ENCODE measurements around the gene CEP170.
"Not testable (repeated sequence)": the region's sequence is repeated elsewhere in the genome, so short reads cannot be mapped to it uniquely, and the experiment has no call there.

The CEP170 gene

DNA sequence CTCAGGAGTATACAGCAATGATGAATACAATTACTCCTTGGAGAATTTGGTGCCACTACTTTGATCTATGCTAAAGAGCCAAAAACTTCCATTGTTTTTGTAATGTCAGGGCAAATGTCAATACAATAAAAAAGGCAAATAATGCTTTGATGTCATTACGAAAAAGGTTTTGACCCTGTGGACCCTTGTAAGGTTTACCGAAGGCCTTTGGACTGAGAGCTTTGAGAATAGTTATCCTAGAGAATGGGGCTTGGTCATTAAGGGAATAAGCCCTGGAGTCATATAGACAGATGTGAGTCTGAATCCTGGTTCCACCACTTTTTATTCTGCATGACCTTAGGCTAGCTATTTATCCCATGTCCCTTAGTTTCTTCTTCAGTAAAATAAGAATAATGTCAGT is 27.5 kb downstream of the CEP170 start:
- Histone ChIP-seq H3K27ac (no peak overlapping the region), H3K4me1 (ENCODE audit: control insufficient read depth in 1 of 2, insufficient read depth in 1 of 2, low read depth in 1 of 2, low read length in 1 of 2) (no peaks in the 10 kb centered on the region), H3K9me3 (no peaks in the 10 kb centered on the region), H3K27me3 (no peaks in the 10 kb centered on the region), H3K36me3 (peaks cover 15% of the 10 kb centered on the region), H3K4me3 (ENCODE audit: low read depth in 1 of 2, low read length in 1 of 2) (no peak overlapping the region)
- TF ChIP-seq, protein P1, sequence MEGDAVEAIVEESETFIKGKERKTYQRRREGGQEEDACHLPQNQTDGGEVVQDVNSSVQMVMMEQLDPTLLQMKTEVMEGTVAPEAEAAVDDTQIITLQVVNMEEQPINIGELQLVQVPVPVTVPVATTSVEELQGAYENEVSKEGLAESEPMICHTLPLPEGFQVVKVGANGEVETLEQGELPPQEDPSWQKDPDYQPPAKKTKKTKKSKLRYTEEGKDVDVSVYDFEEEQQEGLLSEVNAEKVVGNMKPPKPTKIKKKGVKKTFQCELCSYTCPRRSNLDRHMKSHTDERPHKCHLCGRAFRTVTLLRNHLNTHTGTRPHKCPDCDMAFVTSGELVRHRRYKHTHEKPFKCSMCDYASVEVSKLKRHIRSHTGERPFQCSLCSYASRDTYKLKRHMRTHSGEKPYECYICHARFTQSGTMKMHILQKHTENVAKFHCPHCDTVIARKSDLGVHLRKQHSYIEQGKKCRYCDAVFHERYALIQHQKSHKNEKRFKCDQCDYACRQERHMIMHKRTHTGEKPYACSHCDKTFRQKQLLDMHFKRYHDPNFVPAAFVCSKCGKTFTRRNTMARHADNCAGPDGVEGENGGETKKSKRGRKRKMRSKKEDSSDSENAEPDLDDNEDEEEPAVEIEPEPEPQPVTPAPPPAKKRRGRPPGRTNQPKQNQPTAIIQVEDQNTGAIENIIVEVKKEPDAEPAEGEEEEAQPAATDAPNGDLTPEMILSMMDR (IDR thresholded peaks at IDR 0.05) = no peak

DNA sequence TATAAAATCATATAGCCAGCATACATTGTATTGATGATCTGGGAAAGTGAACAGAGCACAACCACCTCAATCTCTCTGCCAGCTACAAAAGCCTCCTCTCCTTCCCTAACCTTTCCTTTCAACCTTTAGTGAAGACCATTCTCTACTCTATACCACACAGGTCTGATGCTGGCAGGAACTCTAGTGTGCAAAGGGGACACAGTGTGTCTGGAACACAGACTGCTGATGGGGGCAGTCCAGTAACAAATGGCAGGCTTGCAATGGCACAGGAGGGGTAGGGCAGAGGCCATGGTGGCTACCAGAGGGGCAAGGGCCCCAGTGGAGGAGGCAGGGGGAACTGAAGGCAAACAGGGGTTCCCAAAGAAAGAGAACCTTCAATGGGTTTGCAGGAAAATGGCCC is 37.0 kb downstream of the CEP170 start:
- Histone ChIP-seq H3K27me3 (no peaks in the 10 kb centered on the region), H3K36me3 (peaks cover 40% of the 10 kb centered on the region)

DNA sequence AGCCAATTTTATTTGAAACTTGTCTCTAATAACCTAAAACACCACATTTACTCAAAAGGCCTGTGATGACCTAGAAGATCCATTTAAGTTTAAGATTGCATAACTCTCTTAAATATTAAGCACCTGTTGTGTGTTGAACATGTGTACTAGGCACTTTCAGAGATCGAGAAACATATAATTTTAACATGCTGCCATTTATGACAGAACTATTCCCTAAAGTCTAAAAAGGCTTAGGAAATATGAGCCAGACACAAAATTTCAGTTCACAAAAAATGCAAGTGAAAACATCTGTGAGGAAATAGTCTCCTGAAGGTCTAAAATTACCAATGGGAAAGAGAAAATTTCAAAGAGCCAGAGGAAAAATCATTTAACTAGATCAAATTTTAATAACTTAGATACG is 37.7 kb downstream of the CEP170 start:
- TF ChIP-seq, protein P1 (IDR thresholded peaks at IDR 0.05) = no peak
- peaks cover 34% of the 10 kb centered on the region for H3K36me3 ChIP-seq

More for the DNA sequence above, 37.0 kb downstream of the CEP170 start:
- Histone ChIP-seq H3K4me1 (ENCODE audit: control insufficient read depth in 1 of 2, insufficient read depth in 1 of 2, low read depth in 1 of 2, low read length in 1 of 2) (no peaks in the 10 kb centered on the region), H3K9me3 (no peaks in the 10 kb centered on the region), H3K4me3 (ENCODE audit: low read depth in 1 of 2, low read length in 1 of 2) (no peak overlapping the region), H3K27ac (no peak overlapping the region)
- TF ChIP-seq, protein P1 (IDR thresholded peaks at IDR 0.05) = no peak

DNA sequence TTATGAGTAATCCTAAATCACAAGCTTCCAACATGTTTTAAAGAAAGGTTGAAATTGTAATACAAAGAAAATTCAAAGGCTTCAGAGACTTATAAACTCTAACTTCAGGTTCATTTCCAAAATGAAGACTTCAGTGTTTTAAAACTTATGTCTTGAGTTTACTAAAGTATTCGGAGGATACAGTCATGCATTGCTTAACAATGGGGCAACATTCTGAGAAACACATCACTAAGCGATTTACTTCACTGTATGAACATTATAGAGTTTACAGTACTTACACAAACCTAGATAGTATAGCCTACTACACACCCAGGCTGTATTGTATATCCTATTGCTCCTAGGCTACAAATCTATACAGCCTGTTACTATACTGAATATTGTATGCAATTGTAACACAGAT is 38.3 kb downstream of the CEP170 start:
- H3K4me3 ChIP-seq (ENCODE audit: low read depth in 1 of 2, low read length in 1 of 2) = no peak overlapping the region
- no peak overlapping the region for H3K27ac ChIP-seq
- H3K9me3 ChIP-seq = no peaks in the 10 kb centered on the region
- TF ChIP-seq, protein P1 (IDR thresholded peaks at IDR 0.05) = no peak
- no peaks in the 10 kb centered on the region for H3K4me1 ChIP-seq (ENCODE audit: control insufficient read depth in 1 of 2, insufficient read depth in 1 of 2, low read depth in 1 of 2, low read length in 1 of 2)
- H3K36me3 ChIP-seq = peaks cover 32% of the 10 kb centered on the region
- no peaks in the 10 kb centered on the region for H3K27me3 ChIP-seq

More for the DNA sequence above, 37.7 kb downstream of the CEP170 start:
- H3K9me3 ChIP-seq = no peaks in the 10 kb centered on the region
- no peak overlapping the region for H3K4me3 ChIP-seq (ENCODE audit: low read depth in 1 of 2, low read length in 1 of 2)
- H3K4me1 ChIP-seq (ENCODE audit: control insufficient read depth in 1 of 2, insufficient read depth in 1 of 2, low read depth in 1 of 2, low read length in 1 of 2) = no peaks in the 10 kb centered on the region
- no peak overlapping the region for H3K27ac ChIP-seq
- no peaks in the 10 kb centered on the region for H3K27me3 ChIP-seq

- H3K27ac ChIP-seq; H3K9me3 ChIP-seq; H3K27me3 ChIP-seq; H3K4me3 ChIP-seq (ENCODE audit: low read depth in 1 of 2, low read length in 1 of 2); H3K4me1 ChIP-seq (ENCODE audit: control insufficient read depth in 1 of 2, insufficient read depth in 1 of 2, low read depth in 1 of 2, low read length in 1 of 2): not testable (repeated sequence)
- H3K36me3 ChIP-seq = peaks cover 19% of the 10 kb centered on the region
Observed at GRCh38 chr1:243215276-243215875, 39.7 kb downstream of the CEP170 start.

DNA sequence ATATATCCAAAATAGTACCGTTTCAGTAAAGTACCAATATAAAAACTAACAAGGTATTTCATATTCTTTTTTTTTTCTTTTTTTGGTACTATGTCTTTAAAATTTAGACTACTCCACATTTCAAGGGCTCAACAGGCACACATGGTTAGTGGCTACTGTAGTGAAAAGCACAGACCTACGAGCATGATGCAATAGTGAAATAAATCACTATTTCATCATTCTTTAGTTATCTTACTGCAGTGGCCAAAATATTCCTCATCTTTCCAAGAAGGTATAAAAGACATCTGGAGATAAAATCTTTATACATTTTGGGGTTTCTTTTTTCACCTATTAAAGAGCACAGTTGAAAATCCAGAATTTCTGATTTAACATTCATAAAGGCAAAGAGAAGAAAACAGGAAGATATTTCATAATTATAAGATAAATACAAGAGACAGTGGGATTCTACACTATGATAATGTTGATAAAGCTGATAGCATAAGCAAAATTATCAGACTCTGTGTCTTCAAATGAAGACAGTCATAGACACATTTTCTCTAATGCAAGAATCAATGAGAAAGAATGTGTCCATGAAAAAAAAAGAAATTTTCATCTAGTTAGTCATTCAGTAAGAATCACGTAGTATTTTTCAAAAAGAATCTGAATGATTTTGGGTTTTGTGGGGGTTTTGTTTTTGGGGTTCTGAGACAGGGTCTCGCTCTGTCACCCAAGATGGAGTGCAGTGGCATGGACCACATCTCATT is 41.9 kb downstream of the CEP170 start:
- no peaks in the 10 kb centered on the region for H3K27me3 ChIP-seq
- H3K4me3 ChIP-seq (ENCODE audit: low read depth in 1 of 2, low read length in 1 of 2) = no peak overlapping the region
- no peaks in the 10 kb centered on the region for H3K9me3 ChIP-seq
- no peak overlapping the region for H3K27ac ChIP-seq
- H3K4me1 ChIP-seq (ENCODE audit: control insufficient read depth in 1 of 2, insufficient read depth in 1 of 2, low read depth in 1 of 2, low read length in 1 of 2) = no peaks in the 10 kb centered on the region
- H3K36me3 ChIP-seq = peaks cover 6% of the 10 kb centered on the region
- TF ChIP-seq, protein P1 (IDR thresholded peaks at IDR 0.05) = no peak

- H3K27me3 ChIP-seq; H3K36me3 ChIP-seq; H3K4me3 ChIP-seq (ENCODE audit: low read depth in 1 of 2, low read length in 1 of 2); H3K4me1 ChIP-seq (ENCODE audit: control insufficient read depth in 1 of 2, insufficient read depth in 1 of 2, low read depth in 1 of 2, low read length in 1 of 2); H3K9me3 ChIP-seq; H3K27ac ChIP-seq: not testable (repeated sequence)
Observed at GRCh38 chr1:243211984-243212383, 43.1 kb downstream of the CEP170 start.

GRCh38 chr1:243205026-243205501 is 50.0 kb downstream of the CEP170 start:
- not testable (repeated sequence) for H3K27me3 ChIP-seq; H3K4me1 ChIP-seq (ENCODE audit: control insufficient read depth in 1 of 2, insufficient read depth in 1 of 2, low read depth in 1 of 2, low read length in 1 of 2); H3K4me3 ChIP-seq (ENCODE audit: low read depth in 1 of 2, low read length in 1 of 2); H3K36me3 ChIP-seq; H3K9me3 ChIP-seq; H3K27ac ChIP-seq

DNA sequence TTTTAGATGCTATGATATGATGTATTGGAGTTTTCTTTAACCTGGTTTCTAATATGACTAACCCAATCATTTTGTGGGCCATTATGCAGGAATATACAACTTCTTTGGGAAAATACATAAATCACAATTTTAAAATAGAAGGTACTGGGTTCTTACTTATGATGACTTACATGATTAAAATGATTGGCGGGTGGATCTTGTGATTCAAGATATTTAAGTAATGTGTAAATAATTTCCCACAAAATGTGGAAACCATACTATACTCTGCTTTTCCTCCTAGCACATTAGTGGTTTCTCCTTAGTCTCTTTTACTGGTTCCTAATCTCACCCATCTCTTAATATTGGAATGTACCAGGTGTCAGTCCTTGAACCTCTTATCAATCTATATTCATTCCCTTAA is 50.7 kb downstream of the CEP170 start:
- H3K27ac ChIP-seq; H3K4me1 ChIP-seq (ENCODE audit: control insufficient read depth in 1 of 2, insufficient read depth in 1 of 2, low read depth in 1 of 2, low read length in 1 of 2); H3K36me3 ChIP-seq; H3K9me3 ChIP-seq; H3K27me3 ChIP-seq; H3K4me3 ChIP-seq (ENCODE audit: low read depth in 1 of 2, low read length in 1 of 2): not testable (repeated sequence)
